GM06990 (cell line): ENCODE results near the gene KCNAB1.

Experiments used
- DNase-seq: peaks from one replicate; pipeline ENCODE4 v3.0.0-alpha.2; 2011; ENCODE audit not compliant: insufficient read length; ENCODE audit errors: extremely low read depth
- H3K27me3 ChIP-seq: replicated peaks from 2 replicates; pipeline ENCODE4 v1.6.0; 2011; ENCODE audit warnings: low read length; ENCODE audit not compliant: control insufficient read depth, insufficient read depth
- H3K36me3 ChIP-seq: 2 replicates; pipeline ENCODE4 v1.5.1; 2011; ENCODE audit warnings: low read length; ENCODE audit not compliant: control insufficient read depth, insufficient read depth
- H3K4me3 ChIP-seq: replicated peaks from 2 replicates; pipeline ENCODE4 v1.5.1; 2011; ENCODE audit warnings: low read depth, mild to moderate bottlenecking, control low read depth, low read length
- TF ChIP-seq, protein P1 (sequence below): IDR thresholded peaks from 2 replicates; pipeline ENCODE4 v1.5.1; 2011; ENCODE audit warnings: low read length, control low read depth, mild to moderate bottlenecking, inconsistent platforms; ENCODE audit not compliant: insufficient read depth, poor library complexity, severe bottlenecking

KCNAB1 gene

DNA sequence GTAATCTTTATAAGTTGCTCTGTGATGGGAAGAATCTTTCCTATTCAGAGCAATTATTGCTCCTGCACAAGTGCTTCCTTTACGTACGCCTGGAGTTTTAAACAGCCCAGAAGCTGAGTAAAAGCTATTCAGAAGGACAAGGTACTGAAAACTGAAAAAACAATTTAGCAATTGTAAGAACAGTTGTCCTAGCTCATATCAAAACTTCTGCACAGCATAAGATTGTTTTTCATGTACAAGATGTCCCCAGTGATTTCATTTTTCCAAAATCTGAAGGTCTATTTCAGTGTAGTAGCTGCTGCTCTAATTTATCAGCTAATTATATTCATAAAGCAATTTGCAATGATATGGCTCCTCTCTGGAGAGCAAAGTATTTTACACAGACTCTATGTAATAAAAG, 23.7 kb downstream of the KCNAB1 start:
- Histone ChIP-seq H3K4me3 (no peak overlapping the region), H3K27me3 (no peaks in the 10 kb centered on the region; the same call in 1 of the 2 replicates), H3K36me3 (no peaks in the 10 kb centered on the region)
- DNase-seq, result no peak
- TF ChIP-seq, protein P1, sequence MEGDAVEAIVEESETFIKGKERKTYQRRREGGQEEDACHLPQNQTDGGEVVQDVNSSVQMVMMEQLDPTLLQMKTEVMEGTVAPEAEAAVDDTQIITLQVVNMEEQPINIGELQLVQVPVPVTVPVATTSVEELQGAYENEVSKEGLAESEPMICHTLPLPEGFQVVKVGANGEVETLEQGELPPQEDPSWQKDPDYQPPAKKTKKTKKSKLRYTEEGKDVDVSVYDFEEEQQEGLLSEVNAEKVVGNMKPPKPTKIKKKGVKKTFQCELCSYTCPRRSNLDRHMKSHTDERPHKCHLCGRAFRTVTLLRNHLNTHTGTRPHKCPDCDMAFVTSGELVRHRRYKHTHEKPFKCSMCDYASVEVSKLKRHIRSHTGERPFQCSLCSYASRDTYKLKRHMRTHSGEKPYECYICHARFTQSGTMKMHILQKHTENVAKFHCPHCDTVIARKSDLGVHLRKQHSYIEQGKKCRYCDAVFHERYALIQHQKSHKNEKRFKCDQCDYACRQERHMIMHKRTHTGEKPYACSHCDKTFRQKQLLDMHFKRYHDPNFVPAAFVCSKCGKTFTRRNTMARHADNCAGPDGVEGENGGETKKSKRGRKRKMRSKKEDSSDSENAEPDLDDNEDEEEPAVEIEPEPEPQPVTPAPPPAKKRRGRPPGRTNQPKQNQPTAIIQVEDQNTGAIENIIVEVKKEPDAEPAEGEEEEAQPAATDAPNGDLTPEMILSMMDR, result no peak

DNA sequence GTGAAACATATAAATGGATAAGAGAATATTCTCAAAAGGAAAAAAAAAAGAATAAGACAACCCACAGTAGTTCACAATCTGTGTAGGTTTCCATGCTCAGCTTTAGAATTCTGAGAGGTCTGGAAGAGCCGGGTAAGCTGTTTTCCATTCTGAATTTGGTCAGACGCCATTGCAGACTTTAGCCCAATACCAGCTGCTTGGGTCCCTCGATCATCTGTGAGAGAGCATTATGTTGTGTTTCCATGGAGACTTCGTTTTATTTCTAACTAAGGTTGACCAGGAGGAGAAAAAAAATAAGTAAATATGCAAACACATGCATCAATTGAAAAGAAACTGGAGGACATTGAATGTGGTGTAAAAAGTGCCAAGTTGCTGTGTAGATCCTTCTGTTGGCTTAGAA, 25.5 kb downstream of the KCNAB1 start:
- Histone ChIP-seq H3K36me3 (no peaks in the 10 kb centered on the region), H3K27me3 (no peaks in the 10 kb centered on the region), H3K4me3 (no peak overlapping the region)
- TF ChIP-seq, protein P1, result no peak
- no peak for DNase-seq

DNA sequence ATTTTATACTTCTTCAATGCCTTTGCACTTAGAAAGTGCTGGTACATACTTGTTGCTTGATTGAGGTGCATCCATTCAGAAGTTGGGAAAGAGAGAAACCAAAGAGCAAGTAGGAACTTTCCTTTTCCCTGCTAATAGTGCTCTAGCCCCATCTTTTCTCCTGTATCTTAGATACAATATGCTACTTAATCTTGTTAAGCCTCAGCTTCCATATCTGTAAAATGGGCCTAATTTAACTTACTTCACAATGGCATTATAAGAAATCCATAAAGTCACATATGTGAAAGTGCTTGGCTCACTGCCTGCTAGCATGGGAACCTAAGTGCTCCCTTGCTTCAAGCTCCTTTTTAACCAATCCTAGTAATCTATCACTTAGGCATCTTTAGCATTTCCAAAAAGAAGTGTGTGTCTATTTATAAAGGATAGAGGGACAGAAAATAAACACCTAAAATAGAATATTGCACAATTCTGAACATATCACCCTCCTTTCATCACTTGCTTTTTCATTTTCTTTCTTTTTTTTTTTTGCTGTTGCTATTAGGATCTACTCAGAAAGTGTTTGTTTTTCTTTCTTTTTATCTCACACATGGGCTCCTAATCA, 28.1 kb downstream of the KCNAB1 start:
- H3K27me3 ChIP-seq, result no peaks in the 10 kb centered on the region; the same call in 1 of the 2 replicates
- no peak for DNase-seq
- no peaks in the 10 kb centered on the region for H3K36me3 ChIP-seq
- no peak overlapping the region for H3K4me3 ChIP-seq
- TF ChIP-seq, protein P1, result no peak

DNA sequence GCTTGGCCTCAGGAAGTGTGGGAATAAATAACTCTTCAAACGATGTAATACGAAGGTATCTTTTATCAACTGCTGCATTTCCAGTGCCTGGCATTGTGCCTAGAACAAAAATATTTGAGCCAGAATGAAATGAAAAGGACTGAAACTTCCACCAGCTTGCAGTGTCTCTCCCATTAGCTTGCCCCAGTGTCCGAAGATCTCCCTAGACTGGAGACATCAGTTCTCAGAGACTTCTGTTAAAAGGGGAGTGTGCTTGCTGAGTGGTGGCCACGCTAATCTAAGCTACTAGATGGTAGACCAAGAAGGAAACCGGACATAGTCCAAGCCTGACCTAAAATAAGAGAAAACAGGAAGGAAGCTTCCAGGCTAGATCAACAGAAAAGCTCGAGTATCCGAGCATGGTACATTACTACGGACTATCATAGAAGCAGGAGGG, 28.6 kb downstream of the KCNAB1 start:
- DNase-seq, result no peak
- TF ChIP-seq, protein P1, result no peak
- no peaks in the 10 kb centered on the region; the same call in 1 of the 2 replicates for H3K27me3 ChIP-seq

DNA sequence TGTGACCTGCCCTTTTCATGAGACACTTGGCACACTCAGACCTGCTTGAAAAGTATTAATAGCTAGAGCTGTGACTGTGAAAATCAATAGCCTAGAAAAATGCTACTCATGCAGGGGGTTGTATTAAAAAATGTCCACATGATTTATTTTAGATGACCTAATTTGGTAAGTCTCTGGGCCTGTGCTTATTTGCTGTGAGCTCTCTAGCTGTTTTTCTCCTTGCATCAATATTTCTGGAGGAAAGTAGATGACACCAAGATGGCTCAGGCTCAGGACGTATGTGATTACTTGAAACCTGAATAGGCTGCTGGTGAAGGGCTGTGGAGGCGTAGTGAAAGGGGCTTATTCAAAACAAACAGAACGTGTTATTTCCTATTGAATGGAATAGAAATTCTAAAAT, 29.5 kb downstream of the KCNAB1 start:
- Histone ChIP-seq H3K27me3 (no peaks in the 10 kb centered on the region; the same call in 1 of the 2 replicates), H3K4me3 (no peak overlapping the region), H3K36me3 (no peaks in the 10 kb centered on the region)
- DNase-seq, result no peak
- TF ChIP-seq, protein P1, result no peak

More for the DNA sequence above, 28.6 kb downstream of the KCNAB1 start:
- Histone ChIP-seq H3K4me3 (no peak overlapping the region), H3K36me3 (no peaks in the 10 kb centered on the region)
